ENCODE results near the gene CHD6. TPM values are rescaled to one million over a fixed set of nuclear protein-coding genes. Genes with fewer than 3 reads are reported as not detected.

CHD6 gene
- total and polyA plus RNA-seq, 2 experiments from 2014 or later, result 41.0 to 158 TPM

- peak; percentile 32; the same call in 2 of the 3 replicates for ATAC-seq
- H3K27ac Mint-ChIP-seq, result no peak overlapping the region; the same call in 1 of the 2 replicates
These were observed 108.6 kb downstream of the CHD6 start for GRCh38 chr20:41509316-41510200.

More at GRCh38 chr20:41509316-41510200, 108.6 kb downstream of the CHD6 start:
- H3F3A ChIP-seq (replicated peaks; ENCODE audit: low read depth), result no peaks in the 10 kb centered on the region
- Mint-ChIP-seq H3K9me3 (no peaks in the 10 kb centered on the region), H3K4me1 (peaks cover 38% of the 10 kb centered on the region), H3K4me3 (no peak overlapping the region), H3K36me3 (ENCODE audit: low read depth) (peaks cover 31% of the 10 kb centered on the region), H3K27me3 (ENCODE audit: insufficient read depth, low read depth, poor library complexity) (no peaks in the 10 kb centered on the region)
- H3K27ac ChIP-seq (ENCODE audit: low read depth), result peak overlapping the region; percentile 14; the same call in 1 of the 2 replicates
- no peaks in the 10 kb centered on the region for H3K27me3 ChIP-seq (ENCODE audit: insufficient read depth)
- H3K4me2 ChIP-seq, result no peak overlapping the region
- no peaks in the 10 kb centered on the region for H3K9me2 ChIP-seq (ENCODE audit: insufficient read depth)
- 0 out of 2 replicates have a peak, but pooled peaks cover 2% of the 10 kb centered on the region for H3K36me3 ChIP-seq (ENCODE audit: insufficient read depth)
- no peak for DNase-seq (ENCODE audit: low spot score)
- TF ChIP-seq STAT1 (IDR thresholded peaks at IDR 0.05; ENCODE audit: unreplicated experiment) (no peak), ZNF114 (CRISPR knock-in tag; IDR thresholded peaks at IDR 0.05) (no peak), CREB1 (CRISPR knock-in tag; IDR thresholded peaks at IDR 0.05; ENCODE audit: low read depth) (no peak), ZNF331 (CRISPR knock-in tag; IDR thresholded peaks at IDR 0.05; ENCODE audit: low read depth) (no peak), POLR2AphosphoS5 (IDR thresholded peaks at IDR 0.05; ENCODE audit: low read depth) (no peak), EZH2phosphoT487 (IDR thresholded peaks at IDR 0.05; ENCODE audit: unreplicated experiment) (no peak), CTCF (conservative IDR thresholded peaks at IDR 0.05; ENCODE audit: low read depth in 2 of 2) (no peak), ETS1 (IDR thresholded peaks at IDR 0.05) (no peak), ZNF462 (CRISPR knock-in tag; IDR thresholded peaks at IDR 0.05) (no peak), EZH2 (IDR thresholded peaks at IDR 0.05; ENCODE audit: low read depth, unreplicated experiment) (no peak), NANOG (IDR thresholded peaks at IDR 0.05; ENCODE audit: borderline replicate concordance) (no peak), REST (IDR thresholded peaks at IDR 0.05; ENCODE audit: unreplicated experiment) (no peak)
- H3K79me2 ChIP-seq (replicated peaks; ENCODE audit: insufficient read depth), result peaks cover 27% of the 10 kb centered on the region
- peaks cover 23% of the 10 kb centered on the region; the same call in 1 of the 2 replicates for H4K20me1 ChIP-seq (replicated peaks; ENCODE audit: insufficient read depth)
- H2AFZ ChIP-seq, result no peak overlapping the region
- peaks cover 25% of the 10 kb centered on the region; the same call in 1 of the 2 replicates for H3K4me1 ChIP-seq (ENCODE audit: insufficient read depth)
- H3K4me3 ChIP-seq, result no peak overlapping the region
